Measurements from ENCODE around the gene MYO1H.
"Not testable (repeated sequence)": the region's sequence is repeated elsewhere in the genome, so short reads cannot be mapped to it uniquely, and the experiment has no call there.

The MYO1H gene

DNA sequence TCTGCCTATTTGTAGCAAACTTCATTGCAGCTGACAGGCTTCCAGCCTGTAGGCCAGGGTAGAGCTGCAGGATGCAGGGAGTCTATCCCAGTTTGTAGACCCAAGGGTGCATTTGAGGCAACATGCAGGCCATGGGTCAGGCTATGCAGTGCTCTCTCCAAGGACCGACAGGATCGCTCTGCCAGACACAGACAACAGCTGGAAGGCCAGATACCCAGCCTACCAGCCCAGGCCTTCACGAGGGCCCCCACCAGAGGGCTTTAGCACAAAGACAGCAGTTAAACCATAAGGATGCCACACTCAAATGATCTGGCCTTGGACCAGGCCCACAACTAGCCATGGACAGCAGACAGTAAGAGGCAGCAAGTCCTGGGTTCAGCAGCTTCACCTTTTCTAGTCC lies 119.1 kb downstream of the MYO1H start:
- TF ChIP-seq, protein P1, sequence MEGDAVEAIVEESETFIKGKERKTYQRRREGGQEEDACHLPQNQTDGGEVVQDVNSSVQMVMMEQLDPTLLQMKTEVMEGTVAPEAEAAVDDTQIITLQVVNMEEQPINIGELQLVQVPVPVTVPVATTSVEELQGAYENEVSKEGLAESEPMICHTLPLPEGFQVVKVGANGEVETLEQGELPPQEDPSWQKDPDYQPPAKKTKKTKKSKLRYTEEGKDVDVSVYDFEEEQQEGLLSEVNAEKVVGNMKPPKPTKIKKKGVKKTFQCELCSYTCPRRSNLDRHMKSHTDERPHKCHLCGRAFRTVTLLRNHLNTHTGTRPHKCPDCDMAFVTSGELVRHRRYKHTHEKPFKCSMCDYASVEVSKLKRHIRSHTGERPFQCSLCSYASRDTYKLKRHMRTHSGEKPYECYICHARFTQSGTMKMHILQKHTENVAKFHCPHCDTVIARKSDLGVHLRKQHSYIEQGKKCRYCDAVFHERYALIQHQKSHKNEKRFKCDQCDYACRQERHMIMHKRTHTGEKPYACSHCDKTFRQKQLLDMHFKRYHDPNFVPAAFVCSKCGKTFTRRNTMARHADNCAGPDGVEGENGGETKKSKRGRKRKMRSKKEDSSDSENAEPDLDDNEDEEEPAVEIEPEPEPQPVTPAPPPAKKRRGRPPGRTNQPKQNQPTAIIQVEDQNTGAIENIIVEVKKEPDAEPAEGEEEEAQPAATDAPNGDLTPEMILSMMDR (IDR thresholded peaks at IDR 0.05; ENCODE audit: low read length, missing control alignments), result no peak
- no peak overlapping the region for H3K4me3 ChIP-seq (replicated peaks; ENCODE audit: low read depth, low read length)
- DNase-seq (ENCODE audit: low read depth), result no peak

DNA sequence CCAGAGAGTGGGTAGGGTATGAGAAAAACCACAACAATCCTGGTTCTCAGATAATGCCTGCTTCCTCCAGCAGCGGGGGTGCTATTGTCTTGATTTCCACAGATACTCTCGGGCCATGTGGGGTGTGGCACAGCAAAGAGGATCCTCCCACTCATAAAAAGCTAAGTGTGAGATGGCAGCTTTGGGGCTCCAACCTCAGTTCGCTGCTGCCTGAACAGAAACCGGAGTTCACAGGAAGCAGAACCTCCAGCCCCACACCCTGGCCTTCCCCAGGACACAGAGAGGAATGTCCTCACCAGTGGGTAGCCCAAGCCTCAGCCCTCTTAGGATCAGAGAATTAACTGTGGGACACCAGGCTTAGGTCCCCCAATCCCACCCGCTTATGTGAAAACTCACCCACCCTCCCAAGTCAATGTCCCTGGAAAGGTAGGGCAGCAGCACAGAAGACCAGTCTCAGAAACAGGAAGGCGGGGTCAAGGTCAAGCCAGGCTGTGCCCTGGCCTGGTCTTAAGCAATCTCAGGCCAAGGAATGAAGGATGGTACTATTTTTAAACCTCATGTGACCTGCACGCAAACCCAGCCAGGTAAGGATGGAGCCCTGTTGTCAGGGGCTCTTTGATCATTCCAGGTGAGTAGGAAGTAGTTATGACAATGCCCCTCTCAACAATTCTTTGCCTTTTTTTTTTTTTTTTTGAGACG lies 120.4 kb downstream of the MYO1H start:
- no peak overlapping the region for H3K4me3 ChIP-seq (replicated peaks; ENCODE audit: low read depth, low read length)
- DNase-seq (ENCODE audit: low read depth), result no peak
- TF ChIP-seq, protein P1 (IDR thresholded peaks at IDR 0.05; ENCODE audit: low read length, missing control alignments), result no peak

DNA sequence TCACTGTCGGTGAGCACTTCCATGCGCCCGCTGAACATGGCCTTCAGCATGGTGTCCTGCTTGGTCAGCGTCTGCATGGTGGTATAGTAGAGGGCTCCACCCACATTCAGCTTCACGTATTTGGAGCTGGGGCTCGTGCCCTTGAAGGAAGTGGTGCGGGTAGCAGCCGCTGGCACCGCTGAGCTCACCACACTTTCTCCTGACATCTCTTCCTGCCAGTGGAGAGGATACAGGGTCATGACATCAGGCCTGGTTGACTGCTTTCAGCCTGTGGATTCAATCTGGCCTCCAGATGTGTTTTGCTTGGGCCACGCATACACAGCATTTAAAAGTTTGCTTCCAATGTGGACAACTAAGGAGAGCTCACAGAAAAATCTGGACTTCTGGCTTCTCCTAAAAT lies 121.8 kb downstream of the MYO1H start:
- no peak for DNase-seq (ENCODE audit: low read depth)
- H3K4me3 ChIP-seq (replicated peaks; ENCODE audit: low read depth, low read length), result no peak overlapping the region
- TF ChIP-seq, protein P1 (IDR thresholded peaks at IDR 0.05; ENCODE audit: low read length, missing control alignments), result no peak

DNA sequence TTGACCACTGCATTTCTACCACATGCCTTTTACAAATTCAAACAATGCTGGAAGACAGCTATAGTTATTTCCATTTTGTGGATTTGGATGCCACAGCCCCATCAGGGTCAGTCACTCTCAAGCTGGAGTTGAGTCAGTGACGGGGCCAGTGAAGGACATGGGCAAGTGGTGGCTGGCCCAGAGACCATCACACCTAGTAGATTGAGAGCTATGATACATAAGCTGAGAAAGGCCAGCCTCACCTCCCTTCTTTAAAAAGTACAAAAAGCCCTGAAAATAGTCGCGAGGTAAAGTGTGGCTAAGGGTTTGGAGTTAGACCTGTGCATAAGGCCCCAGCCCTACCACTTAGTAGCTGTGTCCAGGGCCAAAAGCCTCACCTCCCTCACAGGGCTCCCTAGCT lies 125.3 kb downstream of the MYO1H start:
- no peak for DNase-seq (ENCODE audit: low read depth)
- no peak overlapping the region for H3K4me3 ChIP-seq (replicated peaks; ENCODE audit: low read depth, low read length)
- TF ChIP-seq, protein P1 (IDR thresholded peaks at IDR 0.05; ENCODE audit: low read length, missing control alignments), result no peak

DNA sequence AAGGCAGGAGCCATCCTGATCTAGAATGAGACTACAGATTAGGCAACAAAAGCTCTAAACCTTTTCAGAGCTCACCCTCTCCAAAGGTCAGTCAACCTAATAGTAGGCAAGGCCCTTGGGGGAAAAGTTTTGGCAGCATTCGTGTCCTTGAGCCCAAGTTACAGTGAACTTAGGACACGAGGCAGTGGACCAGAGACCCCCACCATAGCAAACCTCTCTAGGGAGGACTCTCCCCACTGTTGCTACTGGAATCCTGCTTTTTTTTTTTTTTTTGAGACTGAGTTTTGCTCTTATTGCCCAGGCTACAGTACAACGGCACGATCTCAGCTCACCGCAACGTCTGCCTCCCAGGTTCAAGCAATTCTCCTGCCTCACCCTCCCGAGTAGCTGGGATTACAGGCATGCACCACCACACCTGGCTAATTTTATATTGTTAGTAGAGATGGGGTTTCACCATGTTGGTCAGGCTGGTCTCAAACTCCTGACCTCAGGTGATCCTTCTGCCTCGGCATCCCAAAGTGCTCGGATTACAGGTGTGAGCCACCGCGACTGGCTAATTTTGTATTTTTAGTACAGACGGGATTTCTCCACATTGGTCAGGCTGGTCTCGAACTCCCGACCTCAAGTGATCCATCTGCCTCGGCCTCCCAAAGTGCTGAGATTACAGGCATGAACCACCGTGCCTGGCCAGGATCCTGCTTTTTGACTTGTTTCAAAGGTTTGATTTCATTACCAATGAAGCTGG lies 126.0 kb downstream of the MYO1H start:
- not testable (repeated sequence) for DNase-seq (ENCODE audit: low read depth); H3K4me3 ChIP-seq (replicated peaks; ENCODE audit: low read depth, low read length)

DNA sequence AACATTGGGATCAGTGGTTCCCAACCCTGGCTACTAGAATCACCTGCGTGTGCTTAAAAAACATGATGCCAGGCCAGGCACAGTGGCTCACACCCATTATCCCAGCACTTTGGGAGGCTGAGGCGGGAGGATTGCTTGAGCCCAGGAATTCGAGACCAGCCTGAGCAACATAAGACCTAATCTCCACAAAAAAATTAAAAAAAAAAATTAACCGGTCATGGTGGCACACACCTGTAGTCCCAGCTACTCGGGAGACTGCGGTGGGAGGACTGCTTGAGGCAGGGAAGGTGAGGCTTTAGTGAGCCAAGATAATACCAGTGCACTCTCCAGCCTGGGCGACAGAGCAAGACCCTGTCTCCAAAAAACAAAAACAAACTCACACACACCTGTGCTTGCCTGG lies 127.4 kb downstream of the MYO1H start:
- H3K4me3 ChIP-seq (replicated peaks; ENCODE audit: low read depth, low read length), result no peak overlapping the region

More for the DNA sequence above, 127.4 kb downstream of the MYO1H start:
- DNase-seq (ENCODE audit: low read depth), result no peak
- TF ChIP-seq, protein P1 (IDR thresholded peaks at IDR 0.05; ENCODE audit: low read length, missing control alignments), result no peak

All from fibroblast of pulmonary artery (primary cell).